NOMO-1 treated with dmso at 0.1 percent for 144 hours (cell line): ENCODE measurements around the gene CCDC134.

Source experiments
- DNase-seq: peaks from one replicate; lab custom pipeline; 2025; ENCODE audit not compliant: unreplicated experiment; lab: John Stamatoyannopoulos, UW

CCDC134 gene

DNA sequence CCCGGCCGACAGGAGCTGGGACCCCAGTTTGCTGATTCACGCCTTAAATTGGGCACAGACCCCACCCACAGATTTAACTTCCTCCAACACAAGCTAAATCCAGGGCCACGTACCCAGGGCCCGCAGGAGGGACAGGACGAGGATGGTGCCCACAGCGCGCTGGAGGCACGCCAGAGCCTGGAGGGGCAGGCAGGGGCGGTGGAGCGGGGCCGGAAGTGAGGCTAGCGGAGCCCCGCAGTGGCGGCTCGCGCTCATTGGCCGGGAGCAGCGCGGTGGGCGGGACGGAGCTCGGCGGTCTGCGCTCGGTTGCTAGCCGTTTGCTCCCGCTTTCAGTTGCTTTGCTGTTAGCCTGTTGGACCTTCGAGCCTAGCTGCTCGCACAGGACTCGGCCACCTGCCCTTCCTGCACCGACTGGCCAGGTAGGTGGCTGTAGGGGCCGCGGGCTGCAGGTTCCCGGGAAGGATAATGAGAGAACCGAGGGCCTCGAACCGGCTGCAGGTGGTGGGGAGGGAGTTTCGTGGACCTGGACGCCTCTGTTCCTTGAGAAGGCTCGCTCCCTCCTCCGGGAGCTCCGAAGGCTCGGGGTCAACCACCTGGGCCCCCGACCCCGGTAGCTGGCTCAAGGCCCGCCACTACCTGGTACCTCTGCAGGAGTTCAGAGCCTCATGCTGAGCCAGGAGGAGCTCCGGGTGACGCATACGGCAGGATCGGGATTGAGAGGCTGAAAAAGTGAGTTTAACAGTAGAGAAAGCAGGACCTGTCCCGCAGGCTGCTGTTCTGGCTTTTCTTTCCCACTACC lies at the start of gene CCDC134:
Gene CCDC134 (plus strand): TSS at position 332 of the 799 bp plus-strand sequence. CDS start 8,212 bp downstream, outside the sequence.
- peak; percentile 96 for DNase-seq

- DNase-seq: no peak
Measured at GRCh38 chr22:41752011-41752970, 48.2 kb upstream of the CCDC134 start.

DNA sequence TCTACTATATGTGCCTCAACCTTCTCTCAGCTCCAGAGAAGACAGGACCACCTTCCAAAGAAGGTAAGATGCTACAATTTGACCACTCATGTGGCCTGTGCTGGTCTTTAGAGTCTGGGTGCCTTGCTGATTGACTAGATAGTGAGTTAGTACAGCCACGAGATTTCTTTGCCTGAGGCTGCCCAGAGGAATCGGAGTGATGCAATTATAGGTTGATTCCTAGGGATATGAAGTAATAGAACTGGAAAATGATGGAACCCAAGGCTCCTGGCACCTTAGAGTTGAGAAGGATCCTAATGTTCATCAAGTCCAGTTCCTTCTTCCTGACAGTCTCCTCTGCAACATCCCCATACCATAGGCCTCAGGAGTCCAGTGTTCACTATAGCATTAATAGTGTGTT lies 46.5 kb upstream of the CCDC134 start:
- DNase-seq: no peak

DNA sequence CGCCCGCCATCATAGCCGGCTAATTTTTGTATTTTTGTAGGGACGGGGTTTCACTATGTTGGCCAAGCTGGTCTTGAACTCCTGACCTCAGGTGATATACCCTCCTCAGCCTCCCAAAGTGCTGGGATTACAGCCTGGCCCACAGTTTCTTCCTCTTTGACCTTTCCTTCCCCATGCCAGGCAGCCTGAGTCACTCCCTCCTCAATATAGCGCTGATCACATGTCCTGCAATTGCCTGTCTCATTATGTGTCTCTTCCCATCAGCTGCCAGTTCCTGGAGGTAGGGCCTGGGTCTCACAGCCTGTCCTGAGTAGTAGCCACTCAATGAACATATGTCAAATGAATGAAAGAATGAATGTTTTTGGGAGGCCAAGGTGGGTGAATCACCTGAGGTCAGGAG lies 43.0 kb upstream of the CCDC134 start:
- no peak for DNase-seq

- DNase-seq: no peak
Measured at GRCh38 chr22:41758231-41758630, 42.2 kb upstream of the CCDC134 start.

GRCh38 chr22:41762980-41763779 lies 37.3 kb upstream of the CCDC134 start:
- DNase-seq: no peak

- DNase-seq: no peak
Measured at GRCh38 chr22:41766476-41766875, 34.0 kb upstream of the CCDC134 start.

GRCh38 chr22:41768430-41768829 lies 32.0 kb upstream of the CCDC134 start:
- DNase-seq: peak; percentile 37

DNA sequence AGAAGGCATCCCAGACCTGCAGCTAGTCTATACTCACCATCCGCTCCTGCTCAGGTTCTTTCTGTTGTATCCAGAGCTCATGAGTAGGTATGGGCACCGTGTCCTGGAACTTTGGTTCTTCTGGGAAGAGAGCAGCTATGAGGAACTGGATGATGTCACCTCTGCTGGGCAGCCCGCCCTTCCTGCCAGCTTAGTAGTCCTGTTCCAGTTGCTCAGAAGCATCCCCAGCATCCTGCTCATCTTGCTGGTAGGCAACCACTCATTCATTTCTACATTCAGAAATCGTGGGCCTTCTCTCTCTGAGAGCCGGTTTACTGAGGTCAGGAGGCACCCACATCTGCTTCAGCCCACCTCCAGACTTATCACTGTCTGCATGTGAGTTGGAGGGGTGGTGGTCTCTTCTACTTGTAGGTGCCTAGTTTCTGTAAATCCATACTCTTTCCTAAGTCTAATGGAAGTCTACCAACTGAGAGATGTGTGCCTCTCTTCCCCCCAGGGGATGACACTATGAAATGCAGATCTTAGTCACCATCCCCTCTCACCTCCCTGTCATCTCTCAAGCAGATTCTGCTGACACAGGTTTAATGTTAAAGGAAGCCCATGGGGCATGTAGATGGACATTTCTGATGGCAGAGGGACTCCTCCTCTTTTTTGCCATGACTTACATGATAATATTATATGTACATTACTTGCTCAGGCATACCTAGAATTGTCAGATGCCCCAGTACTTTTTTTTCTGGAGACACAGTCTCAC lies 29.6 kb upstream of the CCDC134 start:
- no peak for DNase-seq

GRCh38 chr22:41772198-41772597 lies 28.3 kb upstream of the CCDC134 start:
- no peak for DNase-seq

- no peak for DNase-seq
Measured at GRCh38 chr22:41772645-41773044, 27.8 kb upstream of the CCDC134 start.

- no peak for DNase-seq
Measured at GRCh38 chr22:41775338-41775737, 25.1 kb upstream of the CCDC134 start.

DNA sequence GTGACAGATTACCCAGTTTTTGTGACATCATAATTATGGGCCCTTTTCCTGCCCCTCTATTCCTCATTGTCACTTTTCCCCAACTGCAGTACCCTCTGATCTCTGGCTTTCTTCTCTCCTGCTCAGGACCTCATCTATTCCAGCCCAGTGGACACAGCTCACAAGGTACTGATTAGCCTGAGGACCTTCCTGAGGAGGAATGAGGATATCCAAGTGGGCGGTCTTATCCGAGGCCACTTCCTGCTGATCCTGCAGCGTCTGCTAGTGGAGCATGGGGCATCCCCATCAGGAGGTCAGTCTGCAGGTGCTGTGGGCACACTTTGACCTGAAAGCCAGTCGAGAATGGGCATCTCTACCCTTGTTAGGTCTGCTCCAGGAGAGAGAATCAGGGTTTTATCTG lies 24.5 kb upstream of the CCDC134 start:
- DNase-seq: no peak

DNA sequence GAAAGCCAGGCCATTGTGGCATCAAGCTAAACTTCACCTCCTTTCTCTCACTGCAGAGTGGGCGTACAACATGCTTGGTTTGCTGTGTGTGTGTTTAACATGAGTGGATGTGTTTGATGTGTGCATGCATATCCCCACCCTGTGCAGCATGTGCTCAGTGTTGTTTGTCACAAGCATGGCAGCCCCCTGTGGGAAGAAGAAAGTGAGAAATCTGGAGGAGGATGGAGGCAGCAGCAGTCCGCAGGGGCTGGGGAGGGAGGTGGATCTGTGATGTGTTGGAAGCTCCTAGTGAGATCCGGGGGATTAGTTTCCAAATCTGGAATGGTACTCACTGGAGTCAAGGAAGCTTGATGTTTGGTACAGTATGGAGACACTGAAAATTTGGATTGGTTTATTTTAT lies 24.1 kb upstream of the CCDC134 start:
- no peak for DNase-seq

DNA sequence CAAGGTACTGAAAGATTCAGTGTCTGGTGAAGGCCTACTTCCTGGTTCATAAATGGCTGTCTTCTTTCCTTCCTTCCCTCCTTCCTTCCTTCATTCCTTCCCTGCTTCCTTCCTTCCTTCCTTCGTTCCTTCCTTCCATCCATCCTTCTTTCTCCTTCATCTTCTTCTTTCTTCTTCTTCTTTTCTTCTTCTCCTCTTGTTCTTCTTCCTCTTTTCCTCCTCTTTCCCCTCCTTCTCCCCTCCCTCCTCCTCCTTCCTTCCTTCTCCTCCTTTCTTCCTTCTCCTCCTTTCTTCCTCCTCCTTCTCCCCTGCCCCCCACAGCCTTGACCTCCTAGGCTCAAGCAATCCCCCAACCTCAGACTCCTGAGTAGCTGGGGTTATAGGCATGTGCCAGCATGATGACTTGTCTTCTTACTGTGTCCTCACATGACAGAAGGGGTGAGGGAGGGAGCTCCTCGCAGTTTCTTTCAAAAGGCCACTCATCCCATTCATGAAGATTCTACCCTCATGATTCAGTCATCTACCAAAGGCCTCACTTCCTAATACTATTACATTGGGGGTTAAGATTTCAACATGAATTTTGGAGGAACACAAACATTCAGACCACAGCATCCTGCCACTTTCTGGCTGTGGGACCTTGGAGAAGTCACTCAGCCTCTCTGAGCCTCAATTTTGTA lies 22.6 kb upstream of the CCDC134 start:
- DNase-seq: peak; percentile 8

- DNase-seq: no peak
Measured at GRCh38 chr22:41779929-41780505, 20.5 kb upstream of the CCDC134 start.

- DNase-seq: peak; percentile 88
Measured at GRCh38 chr22:41780746-41781505, 19.6 kb upstream of the CCDC134 start.

DNA sequence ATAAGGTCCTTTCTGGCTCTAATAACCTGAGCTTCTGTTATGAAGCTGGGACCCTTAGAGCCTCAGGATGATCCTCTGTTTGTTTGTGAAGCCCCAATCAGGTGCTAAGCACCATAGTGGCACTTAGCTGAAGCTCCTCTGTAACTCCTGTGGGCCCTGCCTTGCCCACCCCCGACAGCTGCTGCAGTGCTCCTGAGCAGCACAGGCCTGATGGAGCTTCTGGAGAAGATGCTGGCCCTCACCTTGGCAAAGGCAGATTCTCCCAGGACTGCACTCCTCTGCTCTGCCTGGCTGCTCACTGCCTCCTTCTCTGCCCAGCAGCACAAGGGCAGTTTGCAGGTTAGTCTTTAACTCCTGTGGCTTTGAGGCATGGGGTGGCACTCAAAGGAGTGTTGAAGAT lies 19.0 kb upstream of the CCDC134 start:
- DNase-seq: no peak

- DNase-seq: no peak
Measured at GRCh38 chr22:41782316-41782715, 18.2 kb upstream of the CCDC134 start.
